DLD1 (cell line): ENCODE results near the gene WASHC3.
"Not testable (repeated sequence)": the region's sequence is repeated elsewhere in the genome, so short reads cannot be mapped to it uniquely, and the experiment has no call there.

Source experiments
- in situ Hi-C: cut with HindIII; loops from 2 replicates; pipeline ENCODE4 v1.10.0; 2017; ENCODE audit warnings: low sequenced_read_pairs

Gene WASHC3

GRCh38 chr12:102051431-102051965 lies 10.3 kb downstream of the WASHC3 start:
- in situ Hi-C loops = no loop called here

- in situ Hi-C loops = no loop called here
Measured at GRCh38 chr12:102050660-102051430, 10.9 kb downstream of the WASHC3 start.

- in situ Hi-C loops = no loop called here
Measured at GRCh38 chr12:102043928-102044327, 17.9 kb downstream of the WASHC3 start.

- in situ Hi-C loops = no loop called here
Measured at GRCh38 chr12:102033991-102034745, 27.6 kb downstream of the WASHC3 start.

- in situ Hi-C loops = no loop called here
Measured at GRCh38 chr12:102031852-102032251, 29.9 kb downstream of the WASHC3 start.

GRCh38 chr12:102029141-102029540 lies 32.6 kb downstream of the WASHC3 start:
- in situ Hi-C loops = no loop called here

GRCh38 chr12:102026728-102027127 lies 35.1 kb downstream of the WASHC3 start:
- in situ Hi-C loops = no loop called here

GRCh38 chr12:102024765-102025164 lies 37.0 kb downstream of the WASHC3 start:
- in situ Hi-C loops = no loop called here

GRCh38 chr12:102023343-102023930 lies 38.4 kb downstream of the WASHC3 start:
- in situ Hi-C loops = no loop called here

GRCh38 chr12:102022286-102022685 lies 39.5 kb downstream of the WASHC3 start:
- in situ Hi-C loops = no loop called here

GRCh38 chr12:102021540-102022246 lies 40.1 kb downstream of the WASHC3 start:
- in situ Hi-C loops = no loop called here

GRCh38 chr12:102018607-102019006 lies 43.2 kb downstream of the WASHC3 start:
- in situ Hi-C loops = not testable (repeated sequence)

- in situ Hi-C loops = no loop called here
Measured at GRCh38 chr12:102016472-102016871, 45.3 kb downstream of the WASHC3 start.

GRCh38 chr12:102010265-102010994 lies 51.4 kb downstream of the WASHC3 start:
- in situ Hi-C loops = no loop called here

GRCh38 chr12:102009796-102010195 lies 52.0 kb downstream of the WASHC3 start:
- in situ Hi-C loops = no loop called here

GRCh38 chr12:102008615-102009126 lies 53.1 kb downstream of the WASHC3 start:
- in situ Hi-C loops = no loop called here

GRCh38 chr12:102005256-102005655 lies 56.5 kb downstream of the WASHC3 start:
- in situ Hi-C loops = no loop called here

GRCh38 chr12:101997102-101997501 lies 64.7 kb downstream of the WASHC3 start:
- in situ Hi-C loops = no loop called here

- in situ Hi-C loops = no loop called here
Measured at GRCh38 chr12:101995684-101996083, 66.1 kb downstream of the WASHC3 start.

GRCh38 chr12:101992091-101992490 lies 69.7 kb downstream of the WASHC3 start:
- in situ Hi-C loops = no loop called here
